HG03575 (cell line): Measurements from ENCODE around the gene AOC3.
"Not testable (repeated sequence)": the region's sequence is repeated elsewhere in the genome, so short reads cannot be mapped to it uniquely, and the experiment has no call there.

Experiments
- ATAC-seq: cut with Tn5 transposase; IDR thresholded peaks from one replicate; pipeline ENCODE4 v1.9.1; 2021; ENCODE audit not compliant: unreplicated experiment, insufficient number of reproducible peaks, low FRiP score; ENCODE audit errors: extremely low read depth

The AOC3 gene

GRCh38 chr17:42856516-42856915 lies 5.5 kb downstream of the AOC3 start:
- not testable (repeated sequence) for ATAC-seq

GRCh38 chr17:42857389-42857788 lies 6.4 kb downstream of the AOC3 start:
- ATAC-seq, result no peak

- ATAC-seq, result no peak
These were observed 14.7 kb downstream of the AOC3 start for GRCh38 chr17:42865638-42866094.

- no peak for ATAC-seq
These were observed 15.2 kb downstream of the AOC3 start for GRCh38 chr17:42866216-42866615.

GRCh38 chr17:42866631-42867575 lies 15.9 kb downstream of the AOC3 start:
- ATAC-seq, result no peak

GRCh38 chr17:42867694-42868261 lies 16.8 kb downstream of the AOC3 start:
- ATAC-seq, result not testable (repeated sequence)

GRCh38 chr17:42868338-42868737 lies 17.3 kb downstream of the AOC3 start:
- no peak for ATAC-seq

GRCh38 chr17:42871647-42872046 lies 20.6 kb downstream of the AOC3 start:
- ATAC-seq, result no peak

GRCh38 chr17:42872251-42872965 lies 21.4 kb downstream of the AOC3 start:
- no peak for ATAC-seq

GRCh38 chr17:42873315-42873714 lies 22.3 kb downstream of the AOC3 start:
- ATAC-seq, result no peak

- not testable (repeated sequence) for ATAC-seq
These were observed 23.1 kb downstream of the AOC3 start for GRCh38 chr17:42873932-42874695.

GRCh38 chr17:42877037-42877436 lies 26.0 kb downstream of the AOC3 start:
- ATAC-seq, result no peak

GRCh38 chr17:42878123-42878880 lies 27.3 kb downstream of the AOC3 start:
- no peak for ATAC-seq

GRCh38 chr17:42878924-42879595 lies 28.1 kb downstream of the AOC3 start:
- no peak for ATAC-seq

- no peak for ATAC-seq
These were observed 28.6 kb downstream of the AOC3 start for GRCh38 chr17:42879596-42879985.

- ATAC-seq, result no peak
These were observed 29.8 kb downstream of the AOC3 start for GRCh38 chr17:42880776-42881310.

GRCh38 chr17:42881706-42882105 lies 30.7 kb downstream of the AOC3 start:
- ATAC-seq, result not testable (repeated sequence)

GRCh38 chr17:42882166-42882565 lies 31.2 kb downstream of the AOC3 start:
- ATAC-seq, result no peak
